BJ (cell line): ENCODE measurements around the gene CBX2. TPM values are rescaled to one million over a fixed set of nuclear protein-coding genes. Genes with fewer than 3 reads are reported as not detected.

Experiments used
- CTCF ChIA-PET: fragments of 350-600 bp; formaldehyde crosslinking; extraction: SDS; loops from one replicate; lab custom pipeline; 2021; ENCODE audit warnings: antibody characterized with exemption, inconsistent platforms; lab: Yijun Ruan, JAX
- POLR2A ChIA-PET: fragments of 300-600 bp; sonication (Branson Sonifier 250); formaldehyde crosslinking; extraction: SDS; loops from one replicate; lab custom pipeline; 2021; ENCODE audit warnings: antibody characterized with exemption; lab: Charles Lee
- DNase-seq: peaks from one replicate; pipeline ENCODE4 v3.0.0-alpha.2; 2011; ENCODE audit warnings: low read depth
- H3K27me3 ChIP-seq: 2 replicates; pipeline ENCODE4 v1.6.0; 2011; ENCODE audit warnings: low read length; ENCODE audit not compliant: control insufficient read depth, insufficient read depth
- H3K36me3 ChIP-seq: 2 replicates; pipeline ENCODE4 v1.5.1; 2011; ENCODE audit warnings: low read length; ENCODE audit not compliant: control insufficient read depth, insufficient read depth
- H3K4me3 ChIP-seq: 2 replicates; pipeline ENCODE4 v1.5.1; 2011; ENCODE audit warnings: low read depth, mild to moderate bottlenecking, control low read depth, low read length
- CTCF ChIP-seq: IDR thresholded peaks from 2 replicates; pipeline ENCODE4 v1.5.1; 2011; ENCODE audit warnings: low read depth, mild to moderate bottlenecking, control low read depth, inconsistent platforms, low read length, moderate library complexity; ENCODE audit not compliant: insufficient read depth
- polyA plus RNA-seq: library from polyadenylated mRNA; depleted of rRNA; stranded (reverse); fragments of >200 nt; gene quantifications from 2 replicates; pipeline ENCODE4 v1.2.3, GENCODE V29; 2011

Gene CBX2
- polyA plus RNA-seq, 1 experiment, result 1.5 TPM

DNA sequence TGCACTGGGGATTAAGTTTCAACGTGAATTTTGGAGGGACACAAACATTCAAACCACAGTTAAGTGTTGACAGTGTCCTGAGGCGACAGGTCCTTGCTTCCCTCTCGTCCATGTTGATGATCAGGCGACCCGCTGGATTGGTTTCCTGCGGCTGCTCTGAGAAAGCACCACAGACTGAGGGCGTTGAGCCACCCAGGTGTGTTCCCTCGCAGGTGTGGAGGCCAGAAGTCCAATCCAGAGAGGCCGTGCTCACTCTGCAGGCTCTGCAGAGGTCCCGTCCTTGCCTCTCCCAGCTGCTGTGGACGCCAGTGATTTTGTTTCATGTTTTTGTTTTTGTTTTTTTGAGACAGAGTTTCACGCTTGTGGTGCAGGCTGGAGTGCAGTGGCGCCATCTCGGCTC lies 22.4 kb upstream of the CBX2 start:
- peaks cover 5% of the 10 kb centered on the region; the same call in 1 of the 2 replicates for H3K27me3 ChIP-seq
- no peak overlapping the region for H3K4me3 ChIP-seq
- ChIA-PET POLR2A (no interaction called here), CTCF (interaction anchor here (1.2 kb wide), 1 partner anchor 14 kb away, joined by 3 read pairs; no protein-coding TSS in a partner anchor)
- TF ChIP-seq CTCF, result no peak
- DNase-seq, result no peak
- no peaks in the 10 kb centered on the region for H3K36me3 ChIP-seq

DNA sequence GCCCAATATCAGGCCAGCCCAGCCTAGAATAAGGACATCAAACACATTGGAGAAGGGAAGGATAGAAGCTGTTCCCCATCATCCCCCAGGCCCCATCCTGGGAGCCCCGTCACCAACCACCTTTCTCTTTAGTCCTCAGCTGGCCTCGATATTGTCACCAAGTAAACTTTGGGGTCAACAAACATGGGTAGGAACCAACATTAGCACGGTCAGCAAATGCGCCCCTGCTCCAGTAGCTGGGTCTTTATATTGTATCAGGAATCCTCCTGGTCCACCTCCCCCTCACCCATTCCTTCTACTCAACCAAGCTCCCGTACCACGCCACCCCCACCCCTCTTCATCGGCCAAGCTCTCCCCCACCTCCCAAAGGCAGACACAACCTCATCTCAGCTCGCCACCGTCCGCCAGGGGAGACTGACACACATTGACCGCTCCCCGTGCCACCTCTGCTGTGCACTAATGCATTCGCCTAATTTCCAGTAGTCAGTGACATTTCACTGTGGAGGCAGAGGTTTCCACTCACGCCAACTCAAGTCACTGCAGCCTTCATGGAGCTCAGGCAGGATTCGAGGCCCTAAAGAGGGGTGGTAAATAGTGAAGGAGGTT lies 20.7 kb upstream of the CBX2 start:
- H3K27me3 ChIP-seq, result peaks cover 3% of the 10 kb centered on the region; the same call in 1 of the 2 replicates
- ChIA-PET CTCF (interaction anchor here (1.4 kb wide), 1 partner anchor 13 kb away, joined by 4 read pairs; no protein-coding TSS in a partner anchor), POLR2A (no interaction called here)
- no peak for DNase-seq
- TF ChIP-seq CTCF, result no peak
- H3K36me3 ChIP-seq, result no peaks in the 10 kb centered on the region
- no peak overlapping the region for H3K4me3 ChIP-seq

GRCh38 chr17:79758271-79758670 lies 19.7 kb upstream of the CBX2 start:
- ChIA-PET CTCF (interaction anchor here (1.3 to 2.8 kb wide), 3 partner anchors 12 to 17 kb away, joined by 3 to 12 read pairs (median 4); no protein-coding TSS in a partner anchor), POLR2A (no interaction called here)

GRCh38 chr17:79760197-79760906 lies 17.6 kb upstream of the CBX2 start:
- CTCF ChIA-PET, result interaction anchor here (0.6 to 2.8 kb wide), 2 partner anchors 14 to 19 kb away, joined by 3 to 12 read pairs; no protein-coding TSS in a partner anchor
- H3K27me3 ChIP-seq, result peaks cover 3% of the 10 kb centered on the region; the same call in 1 of the 2 replicates
- no peak overlapping the region for H3K4me3 ChIP-seq
- no peak for DNase-seq
- POLR2A ChIA-PET, result no interaction called here
- TF ChIP-seq CTCF, result no peak
- no peaks in the 10 kb centered on the region for H3K36me3 ChIP-seq

More at GRCh38 chr17:79758271-79758670, 19.7 kb upstream of the CBX2 start:
- H3K27me3 ChIP-seq, result peaks cover 3% of the 10 kb centered on the region; the same call in 1 of the 2 replicates
- H3K36me3 ChIP-seq, result no peaks in the 10 kb centered on the region
- no peak for TF ChIP-seq CTCF
- no peak overlapping the region for H3K4me3 ChIP-seq
- no peak for DNase-seq

DNA sequence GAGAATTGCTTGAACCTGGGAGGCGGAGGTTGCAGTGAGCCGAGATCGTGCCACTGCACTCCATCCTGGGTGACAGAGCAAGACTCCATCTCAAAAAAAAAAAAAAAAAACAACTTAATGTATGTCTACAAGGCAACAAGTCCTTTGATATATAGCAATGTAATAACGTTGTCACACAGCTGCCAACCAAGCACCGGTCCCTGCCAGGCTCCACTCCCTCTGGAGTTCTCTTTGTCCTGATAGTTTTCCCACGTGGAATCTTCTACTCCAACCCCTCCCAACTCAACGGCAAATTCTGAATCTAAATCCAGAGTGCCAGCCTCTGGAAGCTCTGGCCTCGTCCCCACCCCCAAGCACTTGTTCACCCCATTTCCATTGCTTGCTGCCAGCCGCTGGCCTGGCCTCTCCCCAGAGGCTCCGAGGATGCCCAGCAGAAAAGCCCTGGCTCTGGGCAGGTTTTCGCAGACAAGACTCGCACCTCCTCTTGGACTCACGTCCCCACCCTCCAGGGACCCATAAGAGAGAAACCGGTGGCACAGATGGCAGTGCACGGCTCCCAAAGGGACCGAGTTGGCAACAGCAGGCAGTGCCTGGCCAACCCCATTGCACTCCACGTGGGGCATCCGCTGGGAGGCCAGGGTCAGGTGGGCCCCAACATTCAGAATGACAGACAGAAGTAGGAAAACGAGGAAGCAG lies 15.9 kb upstream of the CBX2 start:
- no peak for TF ChIP-seq CTCF
- no peak overlapping the region for H3K4me3 ChIP-seq
- ChIA-PET POLR2A (no interaction called here), CTCF (no interaction called here)
- peaks cover 2% of the 10 kb centered on the region; the same call in 1 of the 2 replicates for H3K27me3 ChIP-seq
- H3K36me3 ChIP-seq, result no peaks in the 10 kb centered on the region
- no peak for DNase-seq
